ENCODE results near the gene MUC20. TPM values are rescaled to one million over a fixed set of nuclear protein-coding genes. Genes with fewer than 3 reads are reported as not detected.
"Not testable (repeated sequence)": the region's sequence is repeated elsewhere in the genome, so short reads cannot be mapped to it uniquely, and the experiment has no call there.

Gene MUC20
- total and polyA plus RNA-seq, 2 of the 8 experiments (the other 6 are each of a cell fraction or from before 2014, with no cell fraction given), result 0.24 to 0.26 TPM

GRCh38 chr3:195684527-195685257, 36.1 kb upstream of the MUC20 start:
- H3K4ac ChIP-seq (replicated peaks; ENCODE audit: insufficient read length, low read depth, low read length); H3K27ac ChIP-seq (ENCODE audit: low read depth, low read length); H2BK15ac ChIP-seq (ENCODE audit: low read length); H4K5ac ChIP-seq (ENCODE audit: insufficient read length, low read depth, low read length); H3K56ac ChIP-seq (replicated peaks; ENCODE audit: insufficient read length, low read depth, low read length); H3K9ac ChIP-seq (replicated peaks in 1 of 4; ENCODE audit: extremely low read depth in 1 of 4, low read depth in 3 of 4, low read length in 3 of 4); CTCF ChIA-PET (ENCODE audit: partially characterized antibody); H2AFZ ChIP-seq (ENCODE audit: low read length); H3K23me2 ChIP-seq (ENCODE audit: low read depth, low read length); H3K27me3 ChIP-seq (replicated peaks in 1 of 4; ENCODE audit: control insufficient read depth in 3 of 4, extremely low read depth in 1 of 4, insufficient read depth in 3 of 4, low read length in 3 of 4); H3K4me2 ChIP-seq (ENCODE audit: insufficient read depth in 1 of 2, low read depth in 2 of 2, low read length in 2 of 2); H2BK120ac ChIP-seq (replicated peaks; ENCODE audit: low read depth, low read length); H3K4me1 ChIP-seq (replicated peaks in 1 of 4; ENCODE audit: control insufficient read depth in 3 of 4, insufficient read depth in 4 of 4, low read length in 3 of 4); H3K14ac ChIP-seq (ENCODE audit: insufficient read length); H3K4me3 ChIP-seq (ENCODE audit: extremely low read depth in 1 of 4, insufficient read depth in 2 of 4, low read depth in 3 of 4, low read length in 4 of 4); H2BK20ac ChIP-seq (ENCODE audit: low read length); H3K79me1 ChIP-seq (ENCODE audit: low read depth, low read length); H3K18ac ChIP-seq (ENCODE audit: extremely low read depth, low read length); DNase-seq (ENCODE audit: low read depth in 1 of 2, low spot score in 2 of 2); POLR2A ChIA-PET (ENCODE audit: partially characterized antibody); H4K8ac ChIP-seq (ENCODE audit: extremely low read depth, insufficient read depth, low read length); H2BK12ac ChIP-seq (ENCODE audit: low read depth, low read length); H4K91ac ChIP-seq (replicated peaks; ENCODE audit: insufficient read length, low read length); H3K23ac ChIP-seq (ENCODE audit: insufficient read length); FAIRE-seq; H4K20me1 ChIP-seq (replicated peaks in 1 of 2; ENCODE audit: control insufficient read depth in 1 of 2, insufficient read depth in 2 of 2, low read length in 2 of 2); H3K9me3 ChIP-seq (ENCODE audit: insufficient read depth in 2 of 2, low read depth in 1 of 2, low read length in 1 of 2); H2AK5ac ChIP-seq (ENCODE audit: low read depth, low read length); H2BK5ac ChIP-seq (ENCODE audit: low read depth, low read length); H3K79me2 ChIP-seq (ENCODE audit: control insufficient read depth in 1 of 2, insufficient read depth in 2 of 2, low read length in 2 of 2): not testable (repeated sequence)
- peaks cover 0 to 20% (median 8%) of the 10 kb centered on the region in 4 experiments; a peak in 5 of 8 replicates for H3K36me3 ChIP-seq (ENCODE audit: control insufficient read depth in 2 of 4, insufficient read depth in 4 of 4, low read length in 3 of 4)
- WGBS, 2 experiments (ENCODE audit: extremely low coverage in 1 of 2, insufficient coverage in 1 of 2, insufficient read length in 1 of 2, insufficient replicate concordance in 2 of 2, low coverage in 1 of 2, low lambda C conversion rate in 2 of 2, missing lambda C conversion rate in 1 of 2), result 77% methylated on average over 7 of the region's 10 CpGs; no CpG with 5 or more reads in 1 of the 2 experiments

Data from H1 (cell line).